Measurements from ENCODE around the gene C2orf92.

The C2orf92 gene

DNA sequence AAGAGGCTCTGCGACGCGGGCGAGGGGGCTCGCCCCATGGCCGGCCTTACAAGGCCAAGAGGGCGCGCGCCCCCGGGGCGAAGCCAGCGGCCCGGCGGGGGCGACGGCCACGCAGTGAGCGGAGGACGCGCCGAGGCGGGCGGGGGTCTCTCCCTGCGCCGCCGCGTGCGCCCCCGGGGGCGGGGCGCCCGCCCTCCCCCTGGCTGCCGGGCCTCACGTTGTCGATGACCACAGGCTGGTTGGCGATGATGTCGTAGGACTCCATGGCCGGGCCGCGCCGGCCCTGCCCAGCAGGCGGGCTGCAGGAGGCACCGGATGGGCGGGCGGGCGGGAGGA lies 5.9 kb upstream of the C2orf92 start:
- Histone ChIP-seq H2AK5ac (ENCODE audit: low read length) (no peak overlapping the region), H3K27me3 (ENCODE audit: insufficient read depth, low read length) (no peaks in the 10 kb centered on the region), H3K23ac (ENCODE audit: low read length) (no peak overlapping the region), H4K91ac (ENCODE audit: low read depth, low read length) (peak overlapping the region; percentile 91), H3K4ac (ENCODE audit: low read depth, low read length) (peak overlapping the region; percentile 57), H2BK5ac (ENCODE audit: low read depth, low read length, poor library complexity) (peak overlapping the region; percentile 74), H3K79me2 (ENCODE audit: control insufficient read depth, insufficient read depth, low read length, poor library complexity) (peaks cover 10% of the 10 kb centered on the region), H3K9ac (ENCODE audit: low read length) (peak overlapping the region; percentile 91), H3K79me1 (ENCODE audit: low read length) (peaks cover 17% of the 10 kb centered on the region), H3K4me2 (ENCODE audit: low read length) (peak overlapping the region; percentile 93), H4K8ac (ENCODE audit: low read depth, low read length) (peak overlapping the region; percentile 75), H2BK12ac (ENCODE audit: low read length) (no peak overlapping the region), H3K14ac (ENCODE audit: low read length) (peak overlapping the region; percentile 50), H2BK120ac (ENCODE audit: insufficient read depth, low read length, poor library complexity) (peak overlapping the region; percentile 50), H3K36me3 (ENCODE audit: control insufficient read depth in 1 of 2, insufficient read depth in 2 of 2, low read length in 2 of 2) (peaks cover 16 to 20% of the 10 kb centered on the region in 2 experiments), H3K4me1 (ENCODE audit: control insufficient read depth in 1 of 2, insufficient read depth in 2 of 2, low read length in 2 of 2) (peaks cover 18 to 22% of the 10 kb centered on the region in 2 experiments), H3K27ac (ENCODE audit: low read depth, low read length) (peak overlapping the region; percentile 92), H3K9me3 (ENCODE audit: insufficient read depth, low read depth, low read length) (no peaks in the 10 kb centered on the region), H3K4me3 (ENCODE audit: low read depth, low read length) (peak overlapping the region; percentile 83), H4K12ac (ENCODE audit: low read depth, low read length) (peak overlapping the region; percentile 36), H2AFZ (ENCODE audit: insufficient read depth, low read length, poor library complexity) (peak overlapping the region; percentile 53), H3K18ac (ENCODE audit: low read length) (peak overlapping the region; percentile 89)
- DNase-seq: no peak
- no CpG with 5 or more reads among the region's 46 CpGs for WGBS (ENCODE audit: extremely low coverage, insufficient coverage, insufficient read length)

DNA sequence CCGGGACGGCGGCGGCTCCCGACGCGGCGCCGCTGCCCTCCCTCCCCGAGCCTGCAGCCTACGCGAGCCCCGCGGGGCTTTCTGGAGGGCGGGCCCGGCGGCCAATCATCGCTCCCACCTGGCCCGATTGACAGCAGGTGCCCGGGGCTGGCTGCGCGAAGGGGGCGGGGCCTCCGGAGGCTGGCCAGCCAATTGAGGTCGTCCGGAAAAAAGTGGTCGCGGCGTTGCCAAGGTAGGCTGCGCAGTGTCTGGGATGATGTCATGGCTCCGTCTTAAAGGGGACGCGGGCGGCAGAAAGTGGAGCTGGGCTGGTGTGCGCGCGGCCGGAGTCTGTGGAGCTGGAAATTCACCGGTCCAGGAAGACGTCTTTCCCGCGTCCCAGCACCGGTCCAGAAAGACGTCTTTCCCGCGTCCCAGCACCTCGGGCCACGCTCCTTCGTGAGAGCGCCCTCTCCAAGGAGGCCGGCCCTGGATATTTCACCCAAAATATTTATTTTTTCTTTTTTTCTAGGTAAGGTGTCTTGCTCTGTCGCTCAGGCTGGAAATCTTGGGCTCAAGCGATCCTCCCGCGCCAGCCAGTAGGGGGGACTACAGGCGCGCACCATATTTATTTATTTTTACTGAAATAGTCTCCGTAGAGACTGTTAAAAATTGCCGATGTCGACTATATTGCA lies 5.4 kb upstream of the C2orf92 start, which contains the start of gene ACTR1B:
Gene ACTR1B (minus strand): TSS at position 83 of the 674 bp plus-strand sequence. CDS start 154 bp downstream, outside the sequence.
- Histone ChIP-seq H3K9ac (ENCODE audit: low read length) (peak within 1 kb of the TSS; percentile 91), H2AFZ (ENCODE audit: insufficient read depth, low read length, poor library complexity) (peak within 1 kb of the TSS; percentile 78), H2BK12ac (ENCODE audit: low read length) (peak within 1 kb of the TSS; percentile 68)

DNA sequence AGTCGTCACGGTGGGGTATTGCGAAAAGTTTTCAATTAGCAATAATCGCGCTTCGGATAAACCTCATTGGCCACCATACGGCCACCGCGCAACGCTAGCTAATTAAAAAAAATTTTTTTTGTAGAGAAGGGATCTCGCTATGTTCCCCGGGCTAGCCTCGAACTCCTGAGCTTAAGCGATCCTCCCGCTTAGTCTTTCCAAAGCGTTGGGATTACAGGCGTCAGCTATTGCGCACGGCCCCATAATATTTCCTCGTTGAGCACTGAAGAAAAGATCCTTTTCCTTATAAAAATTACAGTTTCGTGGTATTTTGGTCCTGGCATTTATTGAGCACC lies 4.9 kb upstream of the C2orf92 start:
- no CpG with 5 or more reads among the region's 21 CpGs for WGBS (ENCODE audit: extremely low coverage, insufficient coverage, insufficient read length)
- peak overlapping the region; percentile 78 for H3K4me3 ChIP-seq (ENCODE audit: low read depth, low read length)
- peak overlapping the region; percentile 86 for H2BK120ac ChIP-seq (ENCODE audit: insufficient read depth, low read length, poor library complexity)
- no peak overlapping the region for H3K9ac ChIP-seq (ENCODE audit: low read length)
- H2BK5ac ChIP-seq (ENCODE audit: low read depth, low read length, poor library complexity): peak overlapping the region; percentile 96
- no peak for DNase-seq
- H4K91ac ChIP-seq (ENCODE audit: low read depth, low read length): peak overlapping the region; percentile 86
- H3K36me3 ChIP-seq (ENCODE audit: control insufficient read depth in 1 of 2, insufficient read depth in 2 of 2, low read length in 2 of 2): peaks cover 6 to 10% of the 10 kb centered on the region in 2 experiments
- no peak overlapping the region for H2BK12ac ChIP-seq (ENCODE audit: low read length)
- peaks cover 17% of the 10 kb centered on the region for H3K79me1 ChIP-seq (ENCODE audit: low read length)
- no peaks in the 10 kb centered on the region for H3K27me3 ChIP-seq (ENCODE audit: insufficient read depth, low read length)
- peak overlapping the region; percentile 58 for H4K8ac ChIP-seq (ENCODE audit: low read depth, low read length)
- H3K23ac ChIP-seq (ENCODE audit: low read length): no peak overlapping the region
- H3K4me2 ChIP-seq (ENCODE audit: low read length): peak overlapping the region; percentile 69
- H3K4ac ChIP-seq (ENCODE audit: low read depth, low read length): no peak overlapping the region
- H3K9me3 ChIP-seq (ENCODE audit: insufficient read depth, low read depth, low read length): no peaks in the 10 kb centered on the region
- H3K79me2 ChIP-seq (ENCODE audit: control insufficient read depth, insufficient read depth, low read length, poor library complexity): peaks cover 10% of the 10 kb centered on the region
- H2AFZ ChIP-seq (ENCODE audit: insufficient read depth, low read length, poor library complexity): peak overlapping the region; percentile 78
- peak overlapping the region; percentile 38 for H4K12ac ChIP-seq (ENCODE audit: low read depth, low read length)
- H3K14ac ChIP-seq (ENCODE audit: low read length): no peak overlapping the region
- H3K27ac ChIP-seq (ENCODE audit: low read depth, low read length): peak overlapping the region; percentile 96
- H3K18ac ChIP-seq (ENCODE audit: low read length): no peak overlapping the region
- peaks cover 18 to 22% of the 10 kb centered on the region in 2 experiments for H3K4me1 ChIP-seq (ENCODE audit: control insufficient read depth in 1 of 2, insufficient read depth in 2 of 2, low read length in 2 of 2)
- no peak overlapping the region for H2AK5ac ChIP-seq (ENCODE audit: low read length)

More for the DNA sequence above, 5.4 kb upstream of the C2orf92 start, which contains the start of gene ACTR1B:
- H3K4me3 ChIP-seq (ENCODE audit: low read depth, low read length): peak within 1 kb of the TSS; percentile 83
- H3K79me2 ChIP-seq (ENCODE audit: control insufficient read depth, insufficient read depth, low read length, poor library complexity): peaks cover 10% of the 10 kb centered on the region
- H3K4me2 ChIP-seq (ENCODE audit: low read length): peak within 1 kb of the TSS; percentile 93
- H4K91ac ChIP-seq (ENCODE audit: low read depth, low read length): peak within 1 kb of the TSS; percentile 91
- no peaks in the 10 kb centered on the region for H3K9me3 ChIP-seq (ENCODE audit: insufficient read depth, low read depth, low read length)
- peak within 1 kb of the TSS; percentile 89 for H3K18ac ChIP-seq (ENCODE audit: low read length)
- H2BK5ac ChIP-seq (ENCODE audit: low read depth, low read length, poor library complexity): peak within 1 kb of the TSS; percentile 96
- WGBS (ENCODE audit: extremely low coverage, insufficient coverage, insufficient read length): no CpG with 5 or more reads among the region's 60 CpGs
- peak within 1 kb of the TSS; percentile 74 for H3K14ac ChIP-seq (ENCODE audit: low read length)
- peak; percentile 99 for DNase-seq
- H3K4me1 ChIP-seq (ENCODE audit: control insufficient read depth in 1 of 2, insufficient read depth in 2 of 2, low read length in 2 of 2): peaks cover 18 to 22% of the 10 kb centered on the region in 2 experiments
- no peaks in the 10 kb centered on the region for H3K27me3 ChIP-seq (ENCODE audit: insufficient read depth, low read length)
- H4K12ac ChIP-seq (ENCODE audit: low read depth, low read length): peak within 1 kb of the TSS; percentile 77
- peak within 1 kb of the TSS; percentile 96 for H3K27ac ChIP-seq (ENCODE audit: low read depth, low read length)
- H3K36me3 ChIP-seq (ENCODE audit: control insufficient read depth in 1 of 2, insufficient read depth in 2 of 2, low read length in 2 of 2): peaks cover 11 to 15% of the 10 kb centered on the region in 2 experiments
- no peak within 1 kb of the TSS for H3K23ac ChIP-seq (ENCODE audit: low read length)
- H2AK5ac ChIP-seq (ENCODE audit: low read length): no peak within 1 kb of the TSS
- H4K8ac ChIP-seq (ENCODE audit: low read depth, low read length): peak within 1 kb of the TSS; percentile 82
- peak within 1 kb of the TSS; percentile 57 for H3K4ac ChIP-seq (ENCODE audit: low read depth, low read length)
- H2BK120ac ChIP-seq (ENCODE audit: insufficient read depth, low read length, poor library complexity): peak within 1 kb of the TSS; percentile 86
- H3K79me1 ChIP-seq (ENCODE audit: low read length): peaks cover 17% of the 10 kb centered on the region

DNA sequence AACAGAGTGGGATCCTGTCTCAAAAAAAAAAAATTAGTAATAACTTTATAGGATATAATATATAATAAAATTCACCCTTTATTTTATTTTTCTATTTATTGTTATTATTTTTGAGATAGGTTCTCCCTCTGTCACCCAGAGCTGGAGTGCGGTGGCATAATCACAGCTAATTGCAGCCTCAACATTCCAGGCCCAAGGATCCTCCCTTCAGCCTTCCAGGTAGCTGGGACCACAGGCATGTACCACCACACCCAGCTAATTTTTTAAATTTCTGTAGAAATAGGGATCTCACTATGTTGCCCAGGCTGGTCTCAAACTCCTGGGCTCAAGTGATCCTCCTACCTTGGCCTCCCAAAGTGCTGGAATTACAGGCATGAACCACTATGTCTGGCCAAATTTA lies 958 bp downstream of the C2orf92 start:
- Histone ChIP-seq H3K23ac (ENCODE audit: low read length) (no peak overlapping the region), H3K36me3 (ENCODE audit: control insufficient read depth in 1 of 2, insufficient read depth in 2 of 2, low read length in 2 of 2) (no peaks in the 10 kb centered on the region), H3K79me1 (ENCODE audit: low read length) (peaks cover 1% of the 10 kb centered on the region), H2AFZ (ENCODE audit: insufficient read depth, low read length, poor library complexity) (no peak overlapping the region), H3K18ac (ENCODE audit: low read length) (no peak overlapping the region), H3K4me3 (ENCODE audit: low read depth, low read length) (no peak overlapping the region), H3K4ac (ENCODE audit: low read depth, low read length) (no peak overlapping the region), H2AK5ac (ENCODE audit: low read length) (no peak overlapping the region), H2BK120ac (ENCODE audit: insufficient read depth, low read length, poor library complexity) (no peak overlapping the region), H3K79me2 (ENCODE audit: control insufficient read depth, insufficient read depth, low read length, poor library complexity) (no peaks in the 10 kb centered on the region), H3K27ac (ENCODE audit: low read depth, low read length) (no peak overlapping the region), H3K4me1 (ENCODE audit: control insufficient read depth in 1 of 2, insufficient read depth in 2 of 2, low read length in 2 of 2) (peaks cover 0 to 13% of the 10 kb centered on the region in 2 experiments), H2BK5ac (ENCODE audit: low read depth, low read length, poor library complexity) (no peak overlapping the region), H4K12ac (ENCODE audit: low read depth, low read length) (no peak overlapping the region), H2BK12ac (ENCODE audit: low read length) (no peak overlapping the region), H3K4me2 (ENCODE audit: low read length) (no peak overlapping the region), H3K9me3 (ENCODE audit: insufficient read depth, low read depth, low read length) (no peaks in the 10 kb centered on the region), H4K8ac (ENCODE audit: low read depth, low read length) (no peak overlapping the region), H3K14ac (ENCODE audit: low read length) (no peak overlapping the region), H3K9ac (ENCODE audit: low read length) (no peak overlapping the region), H4K91ac (ENCODE audit: low read depth, low read length) (no peak overlapping the region), H3K27me3 (ENCODE audit: insufficient read depth, low read length) (no peaks in the 10 kb centered on the region)
- DNase-seq: peak; percentile 71 to 85
- WGBS (ENCODE audit: extremely low coverage, insufficient coverage, insufficient read length): no CpG with 5 or more reads among the region's 1 CpG
